Activated CD4-positive, CD25-positive, alpha-beta regulatory T cell treated with anti-CD3 and anti-CD28 coated beads, Interleukin-2, amount 50 U/mL, for 24 hours (primary cell): ENCODE measurements around the gene TM4SF20.
A peak's percentile ranks its signal among the peaks of the same experiment; 100 is the strongest.

Source experiments
- ATAC-seq, 2 donors: fragments of 150-1000 bp; cut with Tn5 transposase; one replicate each; pipeline ENCODE4 v1.10.0; 2021; ENCODE audit warnings: mild to moderate bottlenecking in 1 of 2, moderate library complexity in 1 of 2

Gene TM4SF20, protein sequence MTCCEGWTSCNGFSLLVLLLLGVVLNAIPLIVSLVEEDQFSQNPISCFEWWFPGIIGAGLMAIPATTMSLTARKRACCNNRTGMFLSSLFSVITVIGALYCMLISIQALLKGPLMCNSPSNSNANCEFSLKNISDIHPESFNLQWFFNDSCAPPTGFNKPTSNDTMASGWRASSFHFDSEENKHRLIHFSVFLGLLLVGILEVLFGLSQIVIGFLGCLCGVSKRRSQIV

DNA sequence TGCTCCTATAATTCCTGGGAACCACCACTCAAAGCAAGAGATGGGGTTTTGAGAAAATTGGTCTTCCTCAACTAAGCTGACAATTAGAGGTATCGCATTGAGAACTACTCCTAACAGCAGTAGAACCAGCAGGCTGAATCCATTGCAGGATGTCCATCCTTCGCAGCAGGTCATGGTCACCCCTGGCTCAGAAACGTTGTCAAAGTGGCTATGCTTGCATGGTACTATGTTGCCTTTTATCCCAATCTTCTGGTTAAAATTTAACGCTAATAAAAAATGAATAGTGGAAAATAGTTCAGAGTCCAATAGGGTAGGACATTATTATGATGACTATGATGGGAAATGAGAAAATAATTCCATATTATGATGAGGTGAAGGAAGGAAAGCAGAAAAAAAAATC, at the start of gene TM4SF20:
Gene TM4SF20 (minus strand): TSS at position 212 of the 400 bp plus-strand sequence. CDS start 38 bp downstream, at position 174.
- ATAC-seq, result no peak

DNA sequence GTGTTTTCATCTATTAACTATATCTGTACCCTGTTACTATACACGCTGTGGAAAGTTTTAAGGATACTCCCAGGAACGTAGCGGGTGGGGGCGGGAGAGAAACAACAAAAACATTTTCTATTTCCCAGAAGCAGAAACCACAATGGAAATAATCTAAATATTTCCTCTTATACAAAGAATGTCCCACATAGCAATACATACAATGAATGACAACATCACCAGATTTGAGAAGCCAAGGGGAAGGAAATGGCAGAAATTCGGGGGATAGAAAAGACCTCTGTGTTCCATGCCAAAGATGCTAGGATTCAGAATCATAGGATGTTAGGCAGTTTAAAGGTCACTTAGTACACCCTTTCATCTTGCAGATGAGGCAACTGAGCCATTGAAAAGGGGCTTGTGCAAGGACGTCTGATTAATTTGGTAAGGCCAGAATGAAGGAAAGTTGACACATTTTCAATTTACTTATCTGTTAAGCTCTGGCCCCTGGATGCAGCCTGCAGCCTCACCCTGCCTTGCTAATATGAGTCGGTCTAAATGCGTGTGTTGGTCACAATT, 49.7 kb upstream of the TM4SF20 start:
- ATAC-seq, result no peak

DNA sequence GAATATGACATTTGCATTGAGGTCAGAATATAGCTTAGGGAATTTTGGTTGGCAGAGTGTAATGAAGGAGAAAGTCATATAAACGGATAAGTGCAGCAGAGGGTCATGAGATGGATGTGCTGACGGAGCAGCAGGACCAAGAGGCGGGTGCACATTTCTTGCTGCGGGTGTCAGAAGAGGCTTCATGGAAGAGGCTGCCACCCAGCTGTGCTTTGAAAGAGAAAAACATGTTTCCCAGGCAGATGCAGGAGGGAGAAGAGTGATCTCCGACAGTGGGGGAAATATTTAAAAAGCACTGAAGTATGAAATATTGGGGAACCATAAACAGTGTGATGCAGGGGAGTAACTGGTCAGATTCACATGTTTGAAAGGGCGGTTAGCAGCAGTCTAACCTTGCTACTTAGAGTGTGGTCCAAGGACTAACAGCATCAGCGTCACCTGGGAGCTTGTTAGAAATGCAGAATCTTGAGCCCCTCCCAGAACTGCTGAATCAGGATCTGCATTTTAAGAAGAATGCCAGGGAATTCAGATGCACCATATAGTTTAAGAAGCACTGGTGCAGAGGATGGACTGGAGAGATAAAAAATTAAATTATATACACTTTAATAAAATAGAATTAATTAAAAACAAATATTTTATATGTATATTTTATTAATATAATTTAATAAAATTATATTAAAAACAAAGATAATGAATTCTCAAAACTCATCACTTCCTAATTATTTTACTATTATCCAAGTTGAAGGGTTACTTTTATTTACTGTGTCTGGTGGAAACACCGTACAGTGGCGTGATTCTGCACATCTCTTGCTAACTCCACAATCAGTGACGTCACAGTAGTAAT, 44.8 kb upstream of the TM4SF20 start:
- ATAC-seq, result no peak

DNA sequence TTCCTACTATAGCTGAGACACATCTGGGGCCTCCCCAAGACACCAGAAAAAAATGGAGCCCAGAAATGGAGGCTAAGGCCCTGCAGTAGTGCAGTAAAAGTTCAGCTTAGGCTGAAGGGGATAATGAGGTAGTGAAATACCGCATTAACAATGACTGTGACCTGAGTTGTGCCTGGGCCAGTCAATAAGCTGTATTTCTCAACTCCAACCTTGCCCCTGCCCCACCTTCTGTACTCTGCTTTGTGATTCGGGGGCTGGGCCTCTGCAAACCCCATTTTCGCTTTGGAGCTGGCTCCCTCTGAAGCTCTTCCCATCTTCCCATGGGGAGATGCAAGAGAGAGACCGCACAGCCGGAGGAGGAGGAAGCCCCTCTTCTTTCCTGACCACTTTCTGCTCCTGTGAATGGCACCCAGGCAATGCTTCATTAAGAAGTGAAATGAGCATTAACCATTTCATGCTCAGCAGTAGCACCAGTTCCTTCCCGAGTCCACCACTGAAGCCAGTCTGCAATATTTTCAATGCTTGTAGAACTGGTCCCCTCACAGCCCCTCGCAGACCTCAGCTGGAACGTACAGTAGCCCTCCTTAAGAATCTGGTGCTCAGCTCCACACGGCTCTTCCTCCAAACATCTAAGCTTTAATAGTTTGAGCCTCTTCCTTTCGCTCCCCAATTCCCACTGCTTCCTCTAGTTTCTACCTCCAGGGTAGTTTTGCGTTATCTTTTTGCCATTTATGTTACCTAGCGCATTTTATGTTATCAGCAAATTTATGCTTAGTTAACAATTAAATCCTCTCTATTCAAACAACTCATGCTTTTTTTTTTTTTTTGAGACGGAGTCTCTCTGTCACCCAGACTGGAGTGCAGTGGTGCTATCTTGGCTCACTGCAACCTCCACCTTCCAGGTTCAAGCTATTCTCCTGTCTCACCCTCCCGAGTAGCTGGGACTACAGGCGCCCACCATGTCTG, 41.3 kb upstream of the TM4SF20 start:
- no peak for ATAC-seq

DNA sequence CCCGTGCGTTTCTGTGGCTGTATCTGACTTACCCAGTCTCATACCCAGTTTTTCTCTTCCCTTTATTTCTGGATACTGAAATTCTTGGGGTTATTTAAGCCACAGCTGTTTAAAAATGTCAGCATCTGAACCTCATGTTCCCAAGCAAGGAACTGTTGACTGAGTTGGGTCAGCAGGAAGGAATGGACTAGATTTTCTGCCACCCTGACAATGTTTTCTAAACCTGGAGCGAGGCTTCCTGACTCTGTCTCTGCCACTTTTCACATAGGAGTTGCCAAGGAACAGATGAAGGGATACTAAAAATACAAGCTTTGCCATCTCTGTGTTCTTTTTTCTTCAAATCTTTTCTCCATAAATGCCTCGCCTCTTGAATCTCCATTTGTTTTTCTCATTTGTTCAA, 37.6 kb upstream of the TM4SF20 start:
- no peak for ATAC-seq

DNA sequence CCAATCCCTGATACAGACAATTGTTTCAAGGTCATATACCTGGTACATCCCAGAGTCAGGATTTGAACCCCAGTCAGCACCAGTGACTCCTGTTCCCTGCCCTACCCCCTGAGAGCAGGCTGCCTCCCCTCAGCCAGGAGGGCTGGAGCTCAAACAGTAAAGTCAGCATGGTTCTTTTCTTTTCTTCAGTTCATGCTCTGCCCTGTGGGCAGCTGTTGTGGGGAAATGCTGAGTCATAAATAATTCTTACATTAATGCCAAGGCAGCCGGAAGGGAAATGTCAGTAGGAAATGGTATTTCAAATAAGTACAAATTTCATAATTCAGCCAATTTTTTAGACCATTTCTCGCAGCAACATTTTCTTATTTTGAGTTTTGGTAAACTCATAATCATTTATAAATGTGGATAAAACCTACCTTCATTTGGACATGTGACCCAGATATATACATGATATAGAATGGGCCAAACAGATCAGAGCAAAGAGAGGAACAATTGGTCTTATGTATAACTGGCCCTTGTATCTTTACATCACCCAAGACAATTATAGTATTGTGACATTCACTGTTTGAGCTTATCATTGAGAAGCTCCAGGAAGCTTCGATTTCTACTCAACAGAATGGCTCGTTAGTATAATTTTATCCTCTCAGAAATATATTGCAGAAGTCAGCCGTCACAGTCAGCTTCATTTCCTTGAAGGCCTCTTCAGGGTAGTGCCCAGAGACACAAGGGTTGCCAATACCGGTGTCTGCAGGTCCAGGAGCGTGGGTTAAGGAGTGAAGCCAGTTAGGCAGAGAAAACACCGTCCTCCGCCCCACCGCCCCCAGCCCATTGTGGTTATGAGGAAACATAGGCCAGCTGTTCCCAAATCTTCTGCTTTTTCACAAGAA, 36.7 kb upstream of the TM4SF20 start:
- ATAC-seq, result no peak

DNA sequence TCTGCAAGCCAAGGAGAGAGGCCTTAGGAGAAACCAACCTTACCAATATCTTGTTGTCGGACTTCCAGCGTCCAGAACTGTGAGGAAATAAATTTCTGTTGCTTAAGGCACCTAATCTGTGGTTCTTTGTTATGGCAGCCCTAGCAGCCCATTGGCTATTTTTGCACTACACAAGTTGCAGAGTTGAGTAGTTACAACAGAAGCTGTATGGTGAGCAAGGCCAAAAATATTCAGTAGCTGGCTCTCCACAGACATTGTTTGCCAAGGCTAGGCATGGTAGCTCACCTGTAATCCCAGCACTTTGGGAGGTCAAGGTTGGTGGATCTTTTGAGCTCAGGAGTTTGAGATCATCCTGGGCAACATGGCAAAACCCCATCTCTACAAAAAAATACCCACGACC, 35.7 kb upstream of the TM4SF20 start:
- ATAC-seq, result no peak

DNA sequence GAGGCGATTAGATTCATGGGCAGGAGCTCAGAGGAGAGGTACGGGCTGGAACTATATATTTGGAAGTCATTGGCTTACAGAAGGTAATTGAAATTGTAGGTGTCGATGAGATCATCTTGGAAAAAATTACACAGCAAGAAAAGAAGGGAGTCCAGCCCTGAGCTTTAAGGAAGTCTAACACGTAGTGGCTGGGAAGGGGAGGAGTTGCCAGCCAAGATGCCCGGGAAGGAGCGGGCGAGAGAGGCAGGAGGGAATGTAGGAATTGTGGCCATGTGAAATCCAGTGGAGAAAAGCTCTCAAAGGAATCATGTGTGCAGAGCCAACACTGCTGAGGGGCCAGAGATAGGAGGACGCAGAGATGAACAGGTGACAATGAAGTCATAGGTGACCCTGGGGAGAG, 34.3 kb upstream of the TM4SF20 start:
- no peak for ATAC-seq

DNA sequence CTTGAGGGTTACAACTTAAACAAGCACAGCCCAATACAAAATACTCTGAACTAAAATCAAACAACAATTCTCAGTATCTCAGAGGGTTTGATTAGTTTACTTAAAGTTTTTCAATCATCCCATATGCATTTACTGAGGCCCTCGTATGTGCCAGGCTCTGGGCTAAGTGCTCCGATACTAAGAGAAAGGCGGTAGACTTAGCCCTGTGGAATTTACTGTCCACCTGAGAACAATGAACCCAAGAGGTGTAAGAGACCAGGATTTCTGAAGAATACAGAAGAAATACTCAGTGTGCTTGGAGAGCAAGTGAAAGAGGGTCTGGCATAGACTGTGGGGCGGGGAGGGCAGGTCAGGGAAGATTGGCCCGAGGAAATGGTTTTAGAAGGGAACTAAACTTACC, 33.8 kb upstream of the TM4SF20 start:
- no peak for ATAC-seq

DNA sequence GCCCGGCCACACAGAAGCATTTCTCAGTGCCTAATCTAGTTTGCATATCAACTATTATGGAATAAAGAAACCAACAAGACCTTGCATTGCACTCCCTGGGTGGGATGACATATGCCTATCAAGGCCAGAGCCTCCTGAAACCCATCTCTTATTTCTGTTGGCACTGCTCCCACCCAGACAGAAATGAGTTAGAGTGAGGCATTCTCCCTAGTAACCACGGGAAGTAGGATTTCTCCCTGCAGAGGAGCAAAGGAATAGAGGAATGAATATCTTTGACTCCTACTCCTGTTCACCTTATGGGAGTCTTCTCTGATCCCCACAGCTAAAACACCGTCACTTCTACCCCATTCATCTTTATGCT, 32.9 kb upstream of the TM4SF20 start:
- no peak for ATAC-seq

DNA sequence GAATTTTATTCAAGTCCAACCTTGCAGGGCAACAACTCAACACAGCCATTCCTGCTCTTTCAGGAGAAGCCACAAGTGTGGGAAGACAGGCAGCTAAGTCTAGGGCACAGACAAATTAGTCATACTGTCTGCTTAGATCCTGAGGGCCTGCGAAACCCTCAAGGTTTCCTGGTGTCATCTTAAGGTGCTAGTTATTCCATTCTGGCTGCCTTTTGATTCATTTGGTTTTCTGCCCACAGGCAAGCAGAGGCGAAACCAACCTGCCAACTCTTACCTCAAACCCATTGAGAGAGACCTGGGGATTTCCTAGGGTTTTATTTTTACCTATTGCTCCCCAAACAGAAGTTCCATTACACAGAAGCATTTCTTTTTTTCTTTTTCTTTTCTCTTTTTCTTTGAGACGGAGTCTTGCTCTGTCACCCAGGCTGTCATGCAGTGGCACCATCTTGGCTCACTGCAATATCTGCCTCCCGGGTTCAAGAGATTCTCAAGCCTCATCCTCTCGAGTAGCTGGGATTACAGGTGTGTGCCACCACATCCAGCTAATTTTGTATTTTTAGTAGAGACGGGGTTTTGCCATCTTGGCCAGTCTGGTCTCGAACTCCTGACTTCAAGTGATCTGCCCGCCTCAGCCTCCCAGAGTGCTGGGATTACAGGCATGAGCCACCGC, 32.3 kb upstream of the TM4SF20 start:
- ATAC-seq, result peak; percentile 86 to 89

DNA sequence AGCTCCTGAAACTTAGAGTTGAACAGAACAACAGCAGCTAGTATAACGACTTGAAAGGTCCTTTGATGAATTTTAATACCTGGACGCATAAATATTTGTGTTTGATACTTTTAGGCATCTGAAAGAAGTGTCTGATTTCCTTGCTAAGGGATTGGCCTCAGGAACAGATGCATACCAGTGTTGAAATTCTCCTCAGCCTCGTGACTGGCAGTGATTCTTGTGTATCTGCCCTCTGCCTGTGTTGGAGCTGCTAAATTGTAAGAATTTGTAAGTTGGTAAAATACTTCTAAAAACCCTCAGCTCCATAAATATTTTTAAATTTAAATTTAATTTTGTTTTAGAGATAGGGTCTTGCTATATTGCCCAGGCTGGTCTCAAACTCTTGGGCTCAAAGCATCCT, 31.1 kb upstream of the TM4SF20 start:
- no peak for ATAC-seq

DNA sequence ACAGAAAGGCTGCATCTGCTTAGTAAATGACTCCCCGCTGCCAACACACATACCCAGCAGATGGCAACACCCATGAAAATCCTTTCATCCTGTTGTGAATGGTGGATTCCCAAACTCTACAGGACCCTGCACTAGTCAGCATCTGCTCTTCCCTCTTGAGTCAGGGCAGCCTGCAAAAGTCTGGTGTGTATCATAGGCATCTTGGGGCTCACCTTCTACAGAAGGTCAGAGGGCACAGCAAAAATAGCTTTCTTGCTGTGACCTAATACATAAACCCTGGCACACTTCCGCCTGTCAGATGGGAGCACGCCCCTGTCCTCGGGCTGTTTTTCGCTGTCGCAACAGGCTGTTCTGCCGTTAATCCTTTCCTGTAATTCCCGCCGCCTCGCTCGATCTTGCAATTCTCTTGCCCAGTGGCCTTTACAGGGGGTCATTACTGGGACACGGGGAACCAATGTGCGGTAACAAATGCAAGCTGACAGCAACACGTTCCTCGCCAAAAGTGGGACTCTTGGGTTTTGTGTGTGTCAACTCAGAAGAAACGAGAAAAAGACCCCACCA, 28.6 kb upstream of the TM4SF20 start:
- no peak for ATAC-seq

DNA sequence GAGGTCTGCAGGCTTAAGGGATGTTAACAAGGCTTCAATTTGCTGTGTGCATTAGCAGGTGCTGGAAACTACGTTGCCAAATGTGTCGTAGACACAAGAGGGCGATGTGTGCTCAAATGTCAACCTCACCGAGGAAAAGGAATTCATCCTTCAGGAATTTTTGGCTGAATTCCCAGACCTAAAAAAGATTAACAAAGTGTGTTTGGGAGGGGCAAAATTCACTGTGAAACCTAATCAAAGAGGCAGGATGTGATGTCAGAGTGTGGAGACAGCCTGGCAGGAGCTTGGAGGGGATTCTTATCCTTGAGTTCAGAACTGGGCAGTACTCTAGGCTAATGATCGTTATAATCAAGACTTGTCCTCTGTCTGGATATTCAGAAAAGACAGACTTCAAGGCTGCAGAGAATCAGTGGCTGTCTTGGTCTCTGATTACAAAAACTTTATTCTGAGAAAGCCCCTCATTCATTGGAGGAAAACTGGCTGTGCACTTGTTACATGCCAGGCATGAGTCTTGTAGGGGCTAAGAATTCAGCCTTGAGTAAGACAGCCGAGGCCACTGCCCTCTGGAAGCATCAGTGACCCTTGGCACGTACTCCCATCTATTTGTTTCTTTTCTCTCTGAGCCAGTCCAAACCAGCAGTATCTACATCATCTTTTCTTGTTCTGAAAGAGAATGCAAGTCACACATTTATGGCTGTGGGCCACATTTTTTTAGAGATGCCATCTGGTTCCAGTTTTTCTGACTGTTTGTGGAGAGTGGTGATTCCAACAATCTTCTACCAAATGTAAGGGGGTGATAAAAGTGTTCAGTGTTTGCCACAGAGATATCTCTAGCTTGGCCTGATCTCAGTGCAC, 27.3 kb upstream of the TM4SF20 start:
- ATAC-seq, result no peak

DNA sequence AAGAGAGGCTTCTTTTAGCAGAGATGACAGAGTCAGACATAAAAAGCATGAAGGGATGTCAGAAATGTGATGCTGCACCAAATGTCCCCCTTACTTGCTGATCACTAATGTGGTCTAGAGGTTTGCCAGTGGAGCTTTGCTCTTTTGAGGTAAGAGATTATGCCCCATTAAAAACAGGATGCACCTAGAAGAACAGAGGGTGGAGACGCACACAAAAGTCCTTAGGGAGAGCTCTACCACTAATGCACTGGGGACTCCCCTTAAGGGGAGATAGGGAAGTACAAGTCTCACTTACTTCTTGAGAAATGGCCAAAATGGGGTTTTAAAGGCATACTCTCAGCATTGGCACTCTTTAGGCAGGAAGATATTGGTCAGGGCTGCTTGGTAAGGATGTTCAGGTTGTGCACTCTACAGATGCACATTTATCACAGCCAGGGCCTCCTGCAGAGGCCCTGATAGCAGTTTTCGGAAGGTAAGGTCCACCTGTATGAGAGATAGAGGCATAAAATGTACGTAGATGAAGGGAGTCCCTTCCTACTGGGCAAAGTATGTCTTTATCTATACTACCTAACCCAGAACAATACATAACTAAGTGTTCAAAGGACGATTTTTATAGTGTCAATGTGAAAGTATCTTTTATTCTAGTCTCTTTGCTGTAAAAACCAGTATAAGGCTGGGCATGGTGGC, 25.6 kb upstream of the TM4SF20 start:
- ATAC-seq, result no peak

DNA sequence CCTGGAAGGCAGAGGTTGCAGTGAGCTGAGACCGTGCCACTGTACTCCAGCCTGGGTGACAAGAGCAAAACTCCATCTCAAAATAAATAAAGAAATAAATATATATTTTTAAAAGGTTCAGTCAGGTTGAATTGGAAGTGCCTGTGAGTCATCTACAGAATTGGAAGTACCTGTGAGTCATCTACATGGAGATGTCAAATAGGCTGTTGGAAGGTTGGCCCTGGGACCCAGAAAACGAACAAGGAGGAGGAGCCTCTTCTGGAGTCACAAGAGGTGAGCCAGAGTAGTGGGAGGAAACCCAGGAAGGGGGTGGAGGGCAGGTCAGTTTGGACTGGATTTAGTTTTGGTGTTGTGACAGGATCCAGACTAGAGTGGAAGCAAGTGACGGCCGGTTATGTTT, 23.9 kb upstream of the TM4SF20 start:
- peak in 1 of 2 donors; percentile 38 for ATAC-seq

DNA sequence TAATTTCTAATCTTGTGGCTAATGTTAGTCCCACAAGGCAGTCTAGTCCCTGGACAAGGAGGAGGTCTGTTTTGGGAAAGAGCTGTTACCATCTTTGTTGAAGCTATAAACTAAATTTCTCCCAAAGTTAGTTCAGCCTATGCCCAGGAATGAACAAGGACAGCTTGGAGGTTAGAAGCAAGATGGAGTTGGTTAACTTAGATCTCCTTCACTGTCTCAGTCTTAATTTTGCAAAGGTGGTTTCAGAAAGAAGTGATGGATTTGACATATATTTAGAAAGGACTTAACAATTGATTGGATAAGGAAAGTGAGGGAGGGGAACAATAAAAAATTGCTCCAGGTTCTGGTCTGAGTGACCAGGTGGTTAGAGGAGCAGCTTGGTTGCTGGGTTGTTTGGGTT, 23.2 kb upstream of the TM4SF20 start:
- ATAC-seq, result no peak

DNA sequence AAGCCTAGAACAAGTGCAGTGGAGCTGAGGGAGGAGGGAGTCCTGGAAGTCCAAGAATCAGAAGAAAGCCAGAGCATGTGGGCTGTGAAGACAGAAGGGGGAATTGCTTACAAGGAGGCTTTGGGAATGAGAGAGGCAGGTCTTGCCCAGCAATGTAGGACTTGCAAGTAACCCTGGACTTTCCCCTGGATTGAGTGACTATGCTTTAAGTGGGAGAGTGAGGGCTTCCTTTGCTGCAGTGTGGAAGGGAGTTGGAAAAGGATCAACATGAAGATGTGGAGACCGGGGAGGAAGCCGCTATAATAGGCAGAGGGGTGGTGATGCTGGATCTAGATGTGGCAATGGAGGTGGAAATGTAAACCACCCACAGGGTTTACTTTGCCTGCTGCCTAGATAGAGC, 22.4 kb upstream of the TM4SF20 start:
- ATAC-seq, result no peak
